Small intestine (tissue), 16 donors: Measurements from ENCODE around the gene THRSP. TPM values are rescaled to one million over a fixed set of nuclear protein-coding genes. Genes with fewer than 3 reads are reported as not detected.
"Not testable (repeated sequence)": the region's sequence is repeated elsewhere in the genome, so short reads cannot be mapped to it uniquely, and the experiment has no call there.

ENCODE experiments used
- DNase-seq, 2 donors: peaks; one replicate each; pipeline versions ENCODE4 v3.0.0 to v3.0.0-alpha.2; 2013
- FAIRE-seq: peaks from 2 replicates; lab custom pipeline; 2012; peaks lifted over from hg19 to GRCh38; lab: Jason Lieb, UNC
- H3K27ac ChIP-seq, 3 donors: one replicate each; pipeline ENCODE4 v1.5.1; 2013; ENCODE audit warnings: low read length in 2 of 3, mild to moderate bottlenecking in 2 of 3, control low read depth in 1 of 3, inconsistent platforms in 1 of 3, low read depth in 1 of 3, moderate library complexity in 1 of 3
- H3K27me3 ChIP-seq, 3 donors: one replicate each; pipeline ENCODE4 v1.6.1; 2013; ENCODE audit warnings: low read length in 3 of 3, inconsistent platforms in 1 of 3; ENCODE audit not compliant: control insufficient read depth in 3 of 3, insufficient read depth in 3 of 3
- H3K36me3 ChIP-seq, 3 donors: one replicate each; pipeline ENCODE4 v1.6.1; 2013; ENCODE audit warnings: low read length in 3 of 3, inconsistent platforms in 1 of 3, low read depth in 1 of 3, mild to moderate bottlenecking in 1 of 3, moderate library complexity in 1 of 3; ENCODE audit not compliant: control insufficient read depth in 3 of 3, insufficient read depth in 2 of 3
- H3K4me1 ChIP-seq, 3 donors: one replicate each; pipeline ENCODE4 v1.6.1; 2013; ENCODE audit warnings: low read length in 2 of 3, inconsistent platforms in 1 of 3, low read depth in 1 of 3, mild to moderate bottlenecking in 1 of 3, moderate library complexity in 1 of 3; ENCODE audit not compliant: control insufficient read depth in 3 of 3, insufficient read depth in 2 of 3
- H3K4me3 ChIP-seq, 3 donors: one replicate each; pipeline ENCODE4 v1.5.1; 2013; ENCODE audit warnings: low read length in 3 of 3, control low read depth in 1 of 3, inconsistent platforms in 1 of 3, low read depth in 1 of 3, mild to moderate bottlenecking in 1 of 3, moderate library complexity in 1 of 3
- H3K9me3 ChIP-seq, 2 donors: one replicate each; pipeline ENCODE4 v1.6.1; 2013; ENCODE audit warnings: low read depth in 1 of 2, low read length in 1 of 2; ENCODE audit not compliant: control insufficient read depth in 2 of 2, insufficient read depth in 1 of 2
- WGBS, 3 donors: extraction: QIAGEN DNeasy Blood & Tissue Kit; methylation state at CpG; one replicate each; pipeline ENCODE4 v1.1.7; 2013; 5-methylcytosine and 5-hydroxymethylcytosine counted together
- long read RNA-seq, 10 donors: transcript quantifications; one replicate each; lab custom pipeline, GENCODE V29; 2026
- polyA plus RNA-seq, 4 donors: library from polyadenylated mRNA; stranded (reverse) in 3 of 4; unstranded in 1 of 4; fragments of 200-250 nt in 3 of 4; fragments of 120-200 nt in 1 of 4; gene quantifications; one replicate each; pipeline versions ENCODE4 v1.2.1 to v1.2.3, GENCODE V29; 2013
- donor health status: healthy with polysubstance abuse.
- donor health status: control.
- donor health status: control.
- donor health status: Bipolar disorder and iron deficiency.
- donor health status: healthy.

THRSP gene
- 10 to 100 TPM in 1 of 4 donors, under 1 TPM in 2, not detected in 1; 0.09 to 17.5 (median 0.54) TPM for polyA plus RNA-seq
- long read RNA-seq, donor 1, partial matches to known transcripts = 104 of 965 reads
- long read RNA-seq, donor 1, other reads (novel, unspliced or antisense) = 861 of 965 reads
- long read RNA-seq, donor 2, partial matches to known transcripts = 238 of 238 reads
- long read RNA-seq, donor 2, other reads (novel, unspliced or antisense) = 0 of 238 reads
- long read RNA-seq, donor 3, partial matches to known transcripts = 384 of 389 reads
- long read RNA-seq, donor 3, other reads (novel, unspliced or antisense) = 5 of 389 reads
- long read RNA-seq, donor 4 = 0 reads
- long read RNA-seq, donor 5 = 0 reads
- long read RNA-seq, donor 6 = 0 reads
- long read RNA-seq, donor 7 = 0 reads
- long read RNA-seq, donor 8 = 0 reads
- long read RNA-seq, donor 9, partial matches to known transcripts = 109 of 109 reads
- long read RNA-seq, donor 9, other reads (novel, unspliced or antisense) = 0 of 109 reads
- long read RNA-seq, donor 10, partial matches to known transcripts = 590 of 590 reads
- long read RNA-seq, donor 10, other reads (novel, unspliced or antisense) = 0 of 590 reads

DNA sequence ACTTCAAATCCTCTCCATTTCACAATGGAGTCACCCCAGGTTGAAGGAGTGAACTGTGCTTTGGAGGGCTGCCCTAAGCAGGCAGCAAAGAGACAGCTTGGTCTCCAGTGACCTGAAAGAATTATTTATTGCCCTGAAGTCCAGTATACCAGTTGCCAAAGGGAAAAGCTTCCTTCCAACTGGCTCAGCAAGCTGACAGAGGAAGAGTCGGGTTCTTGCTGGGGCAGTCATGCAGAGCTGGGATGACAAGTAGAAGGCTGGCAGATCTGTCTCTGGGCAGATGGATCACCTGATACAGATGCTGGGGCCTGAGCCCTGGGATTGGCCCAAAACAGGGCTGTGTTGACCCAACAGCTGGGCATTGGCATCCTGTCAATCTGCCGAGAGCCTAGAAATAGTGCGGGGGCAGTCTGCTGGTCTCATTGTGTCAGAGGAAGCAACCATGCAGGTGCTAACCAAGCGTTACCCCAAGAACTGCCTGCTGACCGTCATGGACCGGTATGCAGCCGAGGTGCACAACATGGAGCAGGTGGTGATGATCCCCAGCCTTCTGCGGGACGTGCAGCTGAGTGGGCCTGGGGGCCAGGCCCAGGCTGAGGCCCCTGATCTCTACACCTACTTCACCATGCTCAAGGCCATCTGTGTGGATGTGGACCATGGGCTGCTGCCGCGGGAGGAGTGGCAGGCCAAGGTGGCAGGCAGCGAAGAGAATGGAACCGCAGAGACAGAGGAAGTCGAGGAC lies at the start of gene THRSP:
Gene THRSP (plus strand): TSS at position 422 of the 742 bp plus-strand sequence. CDS start 21 bp downstream, at position 443.
- Histone ChIP-seq H3K27ac (no peak within 1 kb of the TSS), H3K4me3 (no peak within 1 kb of the TSS), H3K27me3 (no peaks in the 10 kb centered on the region), H3K9me3 (no peaks in the 10 kb centered on the region), H3K4me1 (no peaks in the 10 kb centered on the region), H3K36me3 (peaks cover 0 to 22% (median 0%) of the 10 kb centered on the region in 3 donors)
- FAIRE-seq (no peak), DNase-seq (no peak)
- 94 to 97% (median 96%) methylated on average over 14 of the region's 14 CpGs for WGBS, 3 donors

DNA sequence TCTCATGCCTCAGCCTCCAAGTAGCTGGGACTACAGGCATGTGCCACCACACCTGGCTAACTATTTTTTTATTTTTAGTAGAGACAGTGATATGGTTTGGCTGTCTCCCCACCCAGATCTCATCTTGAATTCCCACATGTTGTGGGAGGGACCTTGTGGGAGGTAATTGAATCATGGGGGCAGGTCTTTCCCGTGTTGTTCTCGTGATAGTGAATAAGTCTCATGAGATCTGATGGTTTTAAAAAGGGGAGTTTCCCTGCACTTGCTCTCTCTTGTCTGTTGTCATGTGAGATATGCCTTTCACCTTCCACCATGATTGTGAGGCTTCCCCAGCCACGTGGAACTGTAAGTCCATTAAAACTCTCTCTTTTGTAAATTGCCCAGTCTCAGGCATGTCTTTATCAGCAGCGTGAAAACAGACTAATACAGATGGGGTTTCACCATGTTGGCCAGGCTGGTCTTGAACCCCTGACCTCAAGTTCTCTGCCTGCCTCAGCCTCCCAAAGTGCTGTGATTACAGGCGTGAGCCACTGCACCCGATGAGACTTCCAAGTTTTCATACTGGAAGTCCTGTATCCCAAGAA lies 48.6 kb upstream of the THRSP start:
- not testable (repeated sequence) for H3K36me3 ChIP-seq, FAIRE-seq, H3K9me3 ChIP-seq, H3K4me1 ChIP-seq, H3K27ac ChIP-seq, H3K4me3 ChIP-seq, DNase-seq, H3K27me3 ChIP-seq
- 81 to 86% (median 82%) methylated on average over 6 of the region's 6 CpGs for WGBS, 3 donors

- FAIRE-seq (no peak), DNase-seq (no peak)
- Histone ChIP-seq H3K4me3 (no peak overlapping the region), H3K27ac (no peak overlapping the region), H3K27me3 (no peaks in the 10 kb centered on the region), H3K4me1 (no peaks in the 10 kb centered on the region), H3K36me3 (peaks cover 0 to 7% (median 0%) of the 10 kb centered on the region in 3 donors), H3K9me3 (no peaks in the 10 kb centered on the region)
- WGBS, 3 donors = 88 to 100% (median 94%) methylated on average over 1 of the region's 1 CpG
Measured at GRCh38 chr11:78015878-78016277, 47.8 kb upstream of the THRSP start.

GRCh38 chr11:78019808-78020207 lies 43.9 kb upstream of the THRSP start:
- no peaks in the 10 kb centered on the region for H3K4me1 ChIP-seq
- no peaks in the 10 kb centered on the region for H3K9me3 ChIP-seq
- peaks cover 0 to 7% (median 0%) of the 10 kb centered on the region in 3 donors for H3K36me3 ChIP-seq
- FAIRE-seq = no peak
- H3K27ac ChIP-seq = no peak overlapping the region
- WGBS, 3 donors = 48 to 60% (median 58%) methylated on average over 4 of the region's 4 CpGs
- peak in 1 of 2 donors; percentile 21 for DNase-seq
- H3K27me3 ChIP-seq = no peaks in the 10 kb centered on the region
- no peak overlapping the region for H3K4me3 ChIP-seq

DNA sequence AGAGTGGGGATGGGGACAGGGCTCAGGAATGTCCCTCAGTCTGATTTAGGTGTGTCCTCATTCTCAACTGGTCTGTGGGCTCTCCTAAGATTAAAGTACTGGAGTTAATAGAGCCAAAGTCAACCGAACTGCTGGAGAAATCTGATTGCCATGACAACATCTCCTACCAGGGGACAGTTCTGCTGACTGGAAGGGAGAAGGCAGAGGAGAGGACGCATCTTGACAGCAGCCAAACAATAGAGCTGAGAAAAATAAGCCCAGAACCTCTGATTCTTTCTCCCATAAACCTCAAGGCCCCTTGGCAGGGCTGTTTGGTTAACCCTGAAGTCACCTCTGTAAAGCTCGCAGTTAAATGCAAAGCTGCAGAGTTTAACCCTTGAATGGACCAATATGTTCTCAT lies 43.4 kb upstream of the THRSP start:
- Histone ChIP-seq H3K4me3 (no peak overlapping the region), H3K27me3 (no peaks in the 10 kb centered on the region), H3K27ac (no peak overlapping the region), H3K9me3 (no peaks in the 10 kb centered on the region), H3K36me3 (peaks cover 0 to 7% (median 0%) of the 10 kb centered on the region in 3 donors), H3K4me1 (no peaks in the 10 kb centered on the region)
- 34 to 36% (median 35%) methylated on average over 3 of the region's 3 CpGs for WGBS, 3 donors
- no peak for FAIRE-seq
- no peak for DNase-seq

- 51 to 82% (median 61%) methylated on average over 6 of the region's 6 CpGs for WGBS, 3 donors
- Histone ChIP-seq H3K27me3 (no peaks in the 10 kb centered on the region), H3K4me3 (no peak overlapping the region), H3K4me1 (no peaks in the 10 kb centered on the region), H3K27ac (peak overlapping the region in 1 of 3 donors; percentile 65), H3K36me3 (peaks cover 0 to 5% (median 0%) of the 10 kb centered on the region in 3 donors), H3K9me3 (no peaks in the 10 kb centered on the region)
- DNase-seq = no peak
- FAIRE-seq = no peak
Measured at GRCh38 chr11:78021611-78022010, 42.0 kb upstream of the THRSP start.

DNA sequence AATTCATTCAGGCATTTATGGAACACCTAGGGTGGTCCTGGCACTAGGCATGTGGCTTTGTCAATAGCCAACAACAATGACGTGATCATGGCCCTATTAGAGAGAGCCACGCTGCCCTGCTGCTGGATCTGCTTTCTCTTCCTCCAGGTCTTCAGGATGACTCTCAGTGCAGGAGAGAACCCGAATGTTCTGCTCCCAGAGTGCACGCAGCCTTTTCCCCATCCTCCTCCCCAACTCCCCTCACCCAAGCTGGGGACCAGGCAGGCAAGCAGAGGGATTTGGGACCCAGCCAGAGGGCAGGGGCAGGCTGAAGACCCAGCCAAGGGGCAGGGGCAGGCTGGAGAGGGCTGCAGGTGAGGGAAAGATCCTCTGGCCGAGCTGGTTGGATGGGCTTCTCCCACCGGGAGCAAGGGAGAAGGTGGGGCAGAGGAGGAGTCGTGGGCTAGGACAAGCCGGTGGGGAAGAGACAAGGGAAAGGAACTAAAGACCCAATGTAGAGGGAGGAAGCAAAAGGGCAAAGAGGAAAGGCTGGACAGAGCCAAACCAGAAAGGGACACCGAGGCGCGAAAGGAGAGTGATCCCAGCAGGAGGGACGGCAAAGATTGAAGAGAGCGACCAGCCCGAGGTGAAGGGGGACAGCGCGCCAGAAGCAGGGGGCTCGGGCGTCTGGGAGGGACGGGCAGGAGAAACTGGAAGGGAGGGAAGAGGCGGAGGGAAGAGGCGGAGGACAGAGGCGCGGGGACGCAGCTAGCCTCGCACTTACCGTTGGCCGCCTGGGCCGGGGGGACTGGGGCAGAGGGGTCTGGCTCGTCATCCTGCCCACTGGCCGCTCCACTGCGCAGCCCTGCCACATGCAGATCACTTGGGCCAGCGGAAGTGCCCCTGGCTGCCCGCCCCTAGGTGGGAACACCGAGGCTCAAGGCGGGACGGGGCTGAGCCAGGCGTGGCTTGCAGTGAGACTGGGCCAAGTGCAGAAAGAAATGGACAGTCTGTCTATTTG lies 41.0 kb upstream of the THRSP start, which contains the start of gene KCTD14:
Gene KCTD14 (minus strand): TSS at position 880 of the 1,000 bp plus-strand sequence. CDS start 27 bp downstream, at position 853.
- DNase-seq (peak; percentile 63), FAIRE-seq (no peak)
- no peaks in the 10 kb centered on the region for H3K27me3 ChIP-seq
- no peaks in the 10 kb centered on the region for H3K36me3 ChIP-seq
- 8 to 14% (median 13%) methylated on average over 31 to 37 of the region's 37 CpGs for WGBS, 3 donors
- no peaks in the 10 kb centered on the region for H3K4me1 ChIP-seq
- peak within 1 kb of the TSS in 2 of 3 donors; percentile 24 to 65 for H3K27ac ChIP-seq
- H3K9me3 ChIP-seq = no peaks in the 10 kb centered on the region
- H3K4me3 ChIP-seq = peak within 1 kb of the TSS; percentile 35 to 69 (median 52)
